ENCODE results near the gene AHNAK.

GRCh38 chr11:62493801-62494200 is 52.8 kb downstream of the AHNAK start:
- no peak for TF ChIP-seq POLR2A (IDR thresholded peaks at IDR 0.05)
- no peak for TF ChIP-seq CTCF (IDR thresholded peaks at IDR 0.05)
